Renal cortical epithelial cell (primary cell): ENCODE results near the gene ATG2B. TPM values are rescaled to one million over a fixed set of nuclear protein-coding genes. Genes with fewer than 3 reads are reported as not detected.

Source experiments
- total RNA-seq: library from RNA; depleted of rRNA; stranded (reverse); fragments of >200 nt; gene quantifications from 2 replicates; pipeline ENCODE4 v1.2.3, GENCODE V29; 2014

The ATG2B gene
- total RNA-seq, 1 donor from 2014 or later = 27.2 TPM

Other genes starting within 250 kb of the ATG2B start
- gene BDKRB2, start 158.5 kb downstream of the ATG2B start, total RNA-seq = 3.6 and 6.1 TPM in 2 replicates
- gene BDKRB1, start 107.1 kb downstream of the ATG2B start, total RNA-seq = 0.10 TPM in 1 of 2 replicates, not detected in the other
- 98.8 and 253 TPM in 2 replicates for gene GSKIP, start 185 bp upstream of the ATG2B start, total RNA-seq
- gene AK7, start 28.8 kb upstream of the ATG2B start, total RNA-seq = 8.2 and 17.3 TPM in 2 replicates
- gene PAPOLA, start 139.0 kb upstream of the ATG2B start, total RNA-seq = 55.6 and 184 TPM in 2 replicates